GM21515 (cell line): ENCODE data around the gene PSMD13.

Experiments used
- ATAC-seq: cut with Tn5 transposase; IDR thresholded peaks from one replicate; pipeline ENCODE4 v1.9.1; 2021; ENCODE audit not compliant: unreplicated experiment

PSMD13 gene

DNA sequence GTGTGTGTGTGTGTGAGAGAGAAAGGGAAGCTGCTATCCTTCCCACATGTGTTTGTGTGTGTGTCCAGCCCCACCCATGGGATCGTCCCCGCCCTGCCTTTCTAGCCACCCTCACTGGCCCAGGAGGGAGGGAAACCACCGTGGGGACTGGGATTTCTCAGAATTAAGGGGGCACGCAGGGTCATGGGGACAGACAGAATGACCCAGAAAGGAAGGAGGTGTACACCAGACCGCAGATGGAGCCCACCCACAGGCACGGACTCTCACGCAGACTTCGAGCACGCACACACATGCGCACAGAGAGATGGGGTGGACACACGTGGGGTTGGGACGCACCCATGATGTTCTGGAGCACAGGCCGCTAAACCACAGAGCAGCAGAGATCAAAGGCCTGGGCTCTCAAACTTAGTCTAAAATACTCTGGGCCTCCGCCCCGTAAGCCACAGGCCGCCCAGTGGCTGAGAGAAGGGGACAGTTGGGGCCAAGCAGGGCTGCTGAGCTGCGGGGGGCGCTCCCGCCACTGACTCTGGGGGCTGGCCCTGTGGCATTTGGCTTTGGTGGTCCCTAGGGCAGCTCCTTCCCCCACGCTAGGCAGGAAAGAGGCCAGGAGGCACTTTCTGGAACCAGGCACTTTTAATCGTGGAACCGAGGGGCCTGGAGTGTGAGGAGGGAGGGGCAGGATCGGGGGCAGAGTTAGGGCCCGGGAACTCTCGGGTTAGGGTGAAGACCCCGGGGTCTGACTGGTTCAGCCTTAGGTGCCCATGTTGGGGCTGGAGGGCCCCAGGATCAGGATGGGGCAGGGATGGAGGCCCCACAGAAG is 61.0 kb downstream of the PSMD13 start:
- ATAC-seq = no peak

DNA sequence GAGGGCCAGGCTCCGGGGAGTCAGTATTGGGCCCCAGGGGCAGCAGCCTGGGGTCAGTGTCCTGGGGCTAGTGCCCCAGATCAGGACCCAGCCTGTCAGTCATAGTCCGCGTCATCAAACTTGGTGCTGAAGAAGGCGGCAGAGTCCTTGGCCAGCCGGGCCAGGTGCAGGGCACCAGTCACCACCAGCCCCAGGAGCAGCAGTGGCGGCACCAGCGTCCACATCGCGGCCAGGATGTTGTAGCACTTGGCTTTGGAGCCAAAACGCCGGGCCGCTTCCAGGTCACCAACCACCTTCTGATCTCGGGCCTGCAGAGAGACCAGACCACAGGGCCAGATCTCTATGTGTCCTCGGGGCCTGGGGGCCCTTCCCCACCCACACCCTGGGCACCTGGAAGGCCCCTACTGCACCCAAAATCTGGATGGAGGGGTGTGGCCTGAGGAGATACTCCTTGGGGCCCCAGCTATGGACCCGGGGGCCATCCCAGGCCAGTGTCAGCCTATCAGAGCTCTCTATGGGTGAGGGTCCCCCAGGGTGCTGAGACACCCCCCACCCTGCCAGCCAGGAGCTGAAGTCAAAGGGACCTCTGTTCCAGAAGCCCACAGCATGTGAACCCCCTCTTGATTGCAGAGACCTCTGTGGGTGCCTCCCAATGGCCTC is 61.8 kb downstream of the PSMD13 start:
- ATAC-seq = no peak

DNA sequence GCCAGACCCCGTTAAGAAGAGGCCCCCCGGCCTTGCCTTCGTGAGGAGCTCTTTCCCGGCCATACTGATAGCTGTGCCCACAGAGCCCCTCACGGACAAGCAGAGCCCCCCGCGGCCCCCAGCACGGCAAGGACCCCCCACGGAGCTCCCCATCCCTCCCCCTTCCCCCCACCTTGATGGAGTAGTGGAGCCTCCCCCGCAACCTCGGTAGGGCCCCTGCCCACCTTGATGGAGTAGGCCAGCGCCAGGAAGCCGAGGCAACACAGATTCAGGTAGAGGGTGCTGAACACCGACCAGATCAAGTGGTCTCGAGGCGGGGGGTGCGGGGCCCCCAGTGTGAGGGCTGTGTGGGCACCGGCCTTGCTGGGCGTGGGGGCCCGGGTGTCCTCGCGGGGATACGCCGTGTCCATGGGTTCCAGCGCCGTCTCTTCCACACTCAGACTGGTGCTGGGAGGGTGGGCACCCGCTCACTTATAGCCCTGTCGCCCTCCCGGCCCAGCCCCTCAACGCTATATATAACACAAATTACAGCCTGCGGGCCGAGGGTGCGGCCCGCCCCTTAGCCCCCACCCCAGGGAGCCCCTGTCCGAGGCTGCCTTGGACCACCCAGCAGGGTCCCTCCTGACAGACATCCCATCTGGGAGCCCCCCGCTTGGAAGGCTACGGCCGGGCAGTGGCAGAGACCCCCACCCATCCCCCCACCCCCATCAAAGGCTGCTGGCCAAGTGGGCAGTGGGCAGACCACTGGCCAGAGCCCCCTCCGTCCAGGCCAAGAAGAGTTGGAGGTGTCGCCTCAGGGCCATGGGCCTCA is 62.5 kb downstream of the PSMD13 start, which contains the start of gene IFITM5:
Gene IFITM5, minus strand, starts transcription at position 446 of the 811 bp plus-strand sequence. Its CDS starts 36 bp downstream, at position 410.
- no peak for ATAC-seq

DNA sequence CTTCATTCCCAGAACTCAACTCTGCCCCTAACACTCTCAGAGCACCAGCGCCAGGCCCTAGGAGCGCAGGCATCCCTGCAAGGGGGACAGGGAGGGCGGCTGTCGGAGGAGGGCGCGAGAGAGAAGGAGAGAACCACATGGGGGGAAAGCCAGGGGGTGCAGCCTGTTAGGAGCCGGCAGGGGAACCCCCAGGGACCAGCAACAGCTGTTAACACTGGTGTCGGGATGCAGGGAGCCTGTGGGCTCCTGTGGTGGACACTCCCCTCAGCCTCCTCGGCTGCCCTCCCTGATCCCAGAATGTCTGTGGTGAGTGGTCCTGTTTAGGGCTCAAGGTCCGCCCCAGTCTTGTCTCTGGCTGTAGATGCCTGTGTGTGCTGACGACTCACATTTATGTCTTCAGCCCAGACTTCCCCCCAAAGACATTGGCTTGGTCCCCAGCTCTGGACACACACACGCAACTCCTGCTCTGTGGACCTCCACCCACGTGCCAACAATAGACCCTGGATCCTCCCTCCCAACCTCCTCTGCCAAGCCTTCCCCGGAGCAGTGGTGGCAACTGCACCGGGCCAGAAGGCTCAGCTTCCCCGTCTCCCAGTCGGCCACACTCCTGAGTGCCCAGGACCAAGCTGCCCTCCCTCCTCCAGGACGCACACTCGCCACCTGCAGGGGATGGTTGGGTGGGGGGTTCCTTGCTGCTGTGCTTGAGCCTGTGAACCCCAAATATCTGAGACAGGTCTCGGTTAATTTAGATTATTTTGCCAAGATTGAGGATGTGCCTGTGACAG is 63.4 kb downstream of the PSMD13 start:
- ATAC-seq = no peak
